ENCODE results near the gene FOCAD.

FOCAD gene

GRCh38 chr9:20726144-20726543 lies 42.1 kb downstream of the FOCAD start:
- Mint-ChIP-seq H3K36me3 (ENCODE audit: low read depth) (peaks cover 39% of the 10 kb centered on the region), H3K27me3 (ENCODE audit: low read depth, poor library complexity) (no peaks in the 10 kb centered on the region), H3K4me1 (peaks cover 14% of the 10 kb centered on the region), H3K4me3 (no peak overlapping the region), H3K27ac (peak overlapping the region; percentile 46), H3K9me3 (no peaks in the 10 kb centered on the region)
- DNase-seq = no peak
- no peak for TF ChIP-seq CTCF (IDR thresholded peaks at IDR 0.05)

- DNase-seq = no peak
- Mint-ChIP-seq H3K4me3 (no peak overlapping the region), H3K36me3 (ENCODE audit: low read depth) (peaks cover 22% of the 10 kb centered on the region), H3K9me3 (no peaks in the 10 kb centered on the region), H3K4me1 (peaks cover 9% of the 10 kb centered on the region), H3K27ac (no peak overlapping the region), H3K27me3 (ENCODE audit: low read depth, poor library complexity) (no peaks in the 10 kb centered on the region)
- no peak for TF ChIP-seq CTCF (IDR thresholded peaks at IDR 0.05)
Observed at GRCh38 chr9:20728493-20729220, 44.6 kb downstream of the FOCAD start.

DNA sequence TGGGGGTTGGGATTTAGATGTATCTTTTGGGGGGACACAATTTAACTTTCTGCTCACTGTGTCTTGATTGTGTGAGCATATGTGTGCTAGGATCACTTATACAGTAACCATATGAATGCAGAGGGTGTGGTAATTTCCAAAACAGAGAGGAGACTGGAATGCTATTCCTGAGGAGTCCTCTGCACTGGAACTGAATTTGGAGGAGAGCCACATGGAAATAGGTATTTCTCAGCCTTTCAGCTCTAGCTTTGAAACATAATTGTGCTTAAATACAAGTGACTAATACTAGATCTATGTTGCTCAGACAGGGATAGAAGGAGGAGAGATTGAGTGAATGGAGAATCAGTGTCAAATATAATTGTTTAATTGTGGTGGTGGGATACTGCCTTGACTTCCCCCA lies 45.5 kb downstream of the FOCAD start:
- TF ChIP-seq CTCF (IDR thresholded peaks at IDR 0.05) = no peak
- no peak overlapping the region for H3K27ac Mint-ChIP-seq
- peaks cover 14% of the 10 kb centered on the region for H3K36me3 Mint-ChIP-seq (ENCODE audit: low read depth)

DNA sequence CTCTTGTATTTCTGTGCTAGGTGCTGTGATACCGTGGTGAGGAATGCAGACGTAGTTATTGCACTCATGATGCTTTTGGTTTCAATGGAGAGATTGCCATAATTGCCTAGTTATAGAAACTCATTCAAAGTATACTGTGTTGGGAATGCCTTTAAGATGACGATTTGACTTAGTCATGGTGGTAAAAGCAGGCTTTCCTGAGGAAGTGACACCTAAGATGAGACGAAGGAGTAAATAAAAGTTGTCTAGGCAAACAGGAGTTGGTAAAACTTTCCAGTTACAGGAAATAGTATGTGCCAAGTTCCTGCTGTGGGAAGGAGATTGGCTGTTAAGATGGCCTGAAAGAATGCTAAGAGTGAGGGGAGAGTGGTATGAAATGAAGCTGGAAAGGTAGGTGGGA lies 48.1 kb downstream of the FOCAD start:
- no peak overlapping the region for H3K27ac Mint-ChIP-seq
- H3K27me3 Mint-ChIP-seq (ENCODE audit: low read depth, poor library complexity) = no peaks in the 10 kb centered on the region
- no peak for DNase-seq
- no peak for TF ChIP-seq CTCF (IDR thresholded peaks at IDR 0.05)
- H3K9me3 Mint-ChIP-seq = no peaks in the 10 kb centered on the region
- H3K4me1 Mint-ChIP-seq = no peaks in the 10 kb centered on the region
- peaks cover 10% of the 10 kb centered on the region for H3K36me3 Mint-ChIP-seq (ENCODE audit: low read depth)
- no peak overlapping the region for H3K4me3 Mint-ChIP-seq

More for the DNA sequence above, 45.5 kb downstream of the FOCAD start:
- DNase-seq = no peak
- Mint-ChIP-seq H3K4me3 (no peak overlapping the region), H3K27me3 (ENCODE audit: low read depth, poor library complexity) (no peaks in the 10 kb centered on the region), H3K4me1 (peaks cover 9% of the 10 kb centered on the region), H3K9me3 (no peaks in the 10 kb centered on the region)

- Mint-ChIP-seq H3K4me3 (no peak overlapping the region), H3K9me3 (no peaks in the 10 kb centered on the region), H3K4me1 (no peaks in the 10 kb centered on the region), H3K27ac (no peak overlapping the region), H3K27me3 (ENCODE audit: low read depth, poor library complexity) (no peaks in the 10 kb centered on the region), H3K36me3 (ENCODE audit: low read depth) (peaks cover 23% of the 10 kb centered on the region)
- DNase-seq = no peak
- no peak for TF ChIP-seq CTCF (IDR thresholded peaks at IDR 0.05)
Observed at GRCh38 chr9:20734275-20734674, 50.2 kb downstream of the FOCAD start.

GRCh38 chr9:20740304-20740703 lies 56.2 kb downstream of the FOCAD start:
- Mint-ChIP-seq H3K4me1 (no peaks in the 10 kb centered on the region), H3K36me3 (ENCODE audit: low read depth) (peaks cover 49% of the 10 kb centered on the region), H3K4me3 (no peak overlapping the region), H3K9me3 (no peaks in the 10 kb centered on the region), H3K27ac (peak overlapping the region; percentile 1), H3K27me3 (ENCODE audit: low read depth, poor library complexity) (no peaks in the 10 kb centered on the region)
- TF ChIP-seq CTCF (IDR thresholded peaks at IDR 0.05) = no peak
- no peak for DNase-seq

All from nephron progenitor cell (in vitro differentiated cells).